GM23338 (cell line): Measurements from ENCODE around the gene PTGDS. TPM values are rescaled to one million over a fixed set of nuclear protein-coding genes. Genes with fewer than 3 reads are reported as not detected.

Source experiments
- EZH2 ChIP-seq: fragments of 200-600 bp; sonication (generic); IDR thresholded peaks from one replicate; pipeline ENCODE4 v1.8.0; 2017; ENCODE audit warnings: antibody characterized with exemption, mild to moderate bottlenecking, low read depth; ENCODE audit not compliant: unreplicated experiment
- POLR2AphosphoS5 ChIP-seq: IDR thresholded peaks from 2 replicates; pipeline ENCODE4 v1.6.1; 2016; ENCODE audit warnings: antibody characterized with exemption, low read depth
- REST ChIP-seq: IDR thresholded peaks from one replicate; pipeline ENCODE4 v1.6.1; 2018; ENCODE audit warnings: antibody characterized with exemption; ENCODE audit not compliant: unreplicated experiment
- STAT1 ChIP-seq: IDR thresholded peaks from one replicate; pipeline ENCODE4 v1.6.1; 2016; ENCODE audit warnings: antibody characterized with exemption; ENCODE audit not compliant: unreplicated experiment
- ZNF331 ChIP-seq: fragments of 250-450 bp; sonication (Bioruptor Pico); IDR thresholded peaks from 2 replicates; pipeline ENCODE4 v1.5.0; 2020; ENCODE audit warnings: low read depth, mild to moderate bottlenecking, moderate library complexity
- polyA plus RNA-seq: library from polyadenylated mRNA; unstranded; fragments of >200 nt; fragmentation: Nextera tagmentation; extraction: Ambion mirVana; gene quantifications from 2 replicates; pipeline ENCODE4 v1.2.1, GENCODE V29; 2016
- total RNA-seq: library from RNA; depleted of rRNA; stranded (reverse); fragments of >200 nt; shearing (Covaris generic); gene quantifications from 2 replicates; pipeline ENCODE4 v1.2.3, GENCODE V29; 2014
- TF ChIP-seq, protein P1 (sequence below): fragments of 250-450 bp; sonication (Bioruptor Pico); IDR thresholded peaks from 2 replicates; pipeline ENCODE4 v1.5.0; 2020; ENCODE audit warnings: mild to moderate bottlenecking, moderate library complexity
- TF ChIP-seq, protein P2 (sequence below), 2 experiments: fragments of 200-600 bp in 1 of 2; sonication (generic) in 1 of 2; conservative IDR thresholded peaks; 2 replicates each; pipeline versions ENCODE4 v1.5.1 to v1.6.1; 2016 to 2017; ENCODE audit warnings: antibody characterized with exemption in 2 of 2, low read depth in 2 of 2, mild to moderate bottlenecking in 2 of 2, moderate library complexity in 1 of 2

PTGDS gene
- total and polyA plus RNA-seq, 2 experiments from 2014 or later, result 1.9 to 3.1 TPM

DNA sequence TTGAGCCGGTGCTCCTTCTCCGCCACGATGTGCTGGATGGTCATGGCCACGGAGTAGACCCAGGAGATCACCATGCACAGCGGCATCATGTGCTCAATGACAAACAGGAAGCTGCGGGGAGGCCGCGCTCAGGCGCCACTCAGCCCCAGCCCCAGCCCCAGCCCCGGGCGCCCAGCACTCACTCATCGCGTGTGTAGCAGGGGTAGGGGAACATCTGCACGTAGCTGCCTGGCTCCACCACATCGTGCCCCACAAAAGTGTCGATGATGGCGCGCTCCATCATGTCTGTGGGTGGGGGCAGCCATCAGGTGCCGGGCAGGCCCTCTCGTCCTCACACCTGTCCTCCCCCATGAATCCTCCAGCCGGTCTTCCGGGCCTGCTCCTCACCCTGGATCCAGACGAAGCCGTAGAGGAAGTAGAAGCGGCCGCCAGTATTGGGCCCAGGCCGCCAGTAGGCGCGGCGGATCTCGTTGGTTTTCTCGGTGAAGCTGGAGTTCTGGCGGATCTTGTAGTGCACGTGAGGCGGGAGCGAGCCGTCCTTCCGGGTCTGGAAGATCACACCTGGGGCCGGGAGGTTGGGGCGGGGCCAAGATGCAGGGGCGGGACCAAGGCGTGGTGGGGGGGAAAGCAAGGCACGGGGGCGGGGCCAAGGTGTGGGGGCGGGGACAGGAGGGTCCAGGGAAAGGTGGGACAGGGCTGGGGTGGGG is 40.6 kb downstream of the PTGDS start (continued):
- TF ChIP-seq, protein P1, sequence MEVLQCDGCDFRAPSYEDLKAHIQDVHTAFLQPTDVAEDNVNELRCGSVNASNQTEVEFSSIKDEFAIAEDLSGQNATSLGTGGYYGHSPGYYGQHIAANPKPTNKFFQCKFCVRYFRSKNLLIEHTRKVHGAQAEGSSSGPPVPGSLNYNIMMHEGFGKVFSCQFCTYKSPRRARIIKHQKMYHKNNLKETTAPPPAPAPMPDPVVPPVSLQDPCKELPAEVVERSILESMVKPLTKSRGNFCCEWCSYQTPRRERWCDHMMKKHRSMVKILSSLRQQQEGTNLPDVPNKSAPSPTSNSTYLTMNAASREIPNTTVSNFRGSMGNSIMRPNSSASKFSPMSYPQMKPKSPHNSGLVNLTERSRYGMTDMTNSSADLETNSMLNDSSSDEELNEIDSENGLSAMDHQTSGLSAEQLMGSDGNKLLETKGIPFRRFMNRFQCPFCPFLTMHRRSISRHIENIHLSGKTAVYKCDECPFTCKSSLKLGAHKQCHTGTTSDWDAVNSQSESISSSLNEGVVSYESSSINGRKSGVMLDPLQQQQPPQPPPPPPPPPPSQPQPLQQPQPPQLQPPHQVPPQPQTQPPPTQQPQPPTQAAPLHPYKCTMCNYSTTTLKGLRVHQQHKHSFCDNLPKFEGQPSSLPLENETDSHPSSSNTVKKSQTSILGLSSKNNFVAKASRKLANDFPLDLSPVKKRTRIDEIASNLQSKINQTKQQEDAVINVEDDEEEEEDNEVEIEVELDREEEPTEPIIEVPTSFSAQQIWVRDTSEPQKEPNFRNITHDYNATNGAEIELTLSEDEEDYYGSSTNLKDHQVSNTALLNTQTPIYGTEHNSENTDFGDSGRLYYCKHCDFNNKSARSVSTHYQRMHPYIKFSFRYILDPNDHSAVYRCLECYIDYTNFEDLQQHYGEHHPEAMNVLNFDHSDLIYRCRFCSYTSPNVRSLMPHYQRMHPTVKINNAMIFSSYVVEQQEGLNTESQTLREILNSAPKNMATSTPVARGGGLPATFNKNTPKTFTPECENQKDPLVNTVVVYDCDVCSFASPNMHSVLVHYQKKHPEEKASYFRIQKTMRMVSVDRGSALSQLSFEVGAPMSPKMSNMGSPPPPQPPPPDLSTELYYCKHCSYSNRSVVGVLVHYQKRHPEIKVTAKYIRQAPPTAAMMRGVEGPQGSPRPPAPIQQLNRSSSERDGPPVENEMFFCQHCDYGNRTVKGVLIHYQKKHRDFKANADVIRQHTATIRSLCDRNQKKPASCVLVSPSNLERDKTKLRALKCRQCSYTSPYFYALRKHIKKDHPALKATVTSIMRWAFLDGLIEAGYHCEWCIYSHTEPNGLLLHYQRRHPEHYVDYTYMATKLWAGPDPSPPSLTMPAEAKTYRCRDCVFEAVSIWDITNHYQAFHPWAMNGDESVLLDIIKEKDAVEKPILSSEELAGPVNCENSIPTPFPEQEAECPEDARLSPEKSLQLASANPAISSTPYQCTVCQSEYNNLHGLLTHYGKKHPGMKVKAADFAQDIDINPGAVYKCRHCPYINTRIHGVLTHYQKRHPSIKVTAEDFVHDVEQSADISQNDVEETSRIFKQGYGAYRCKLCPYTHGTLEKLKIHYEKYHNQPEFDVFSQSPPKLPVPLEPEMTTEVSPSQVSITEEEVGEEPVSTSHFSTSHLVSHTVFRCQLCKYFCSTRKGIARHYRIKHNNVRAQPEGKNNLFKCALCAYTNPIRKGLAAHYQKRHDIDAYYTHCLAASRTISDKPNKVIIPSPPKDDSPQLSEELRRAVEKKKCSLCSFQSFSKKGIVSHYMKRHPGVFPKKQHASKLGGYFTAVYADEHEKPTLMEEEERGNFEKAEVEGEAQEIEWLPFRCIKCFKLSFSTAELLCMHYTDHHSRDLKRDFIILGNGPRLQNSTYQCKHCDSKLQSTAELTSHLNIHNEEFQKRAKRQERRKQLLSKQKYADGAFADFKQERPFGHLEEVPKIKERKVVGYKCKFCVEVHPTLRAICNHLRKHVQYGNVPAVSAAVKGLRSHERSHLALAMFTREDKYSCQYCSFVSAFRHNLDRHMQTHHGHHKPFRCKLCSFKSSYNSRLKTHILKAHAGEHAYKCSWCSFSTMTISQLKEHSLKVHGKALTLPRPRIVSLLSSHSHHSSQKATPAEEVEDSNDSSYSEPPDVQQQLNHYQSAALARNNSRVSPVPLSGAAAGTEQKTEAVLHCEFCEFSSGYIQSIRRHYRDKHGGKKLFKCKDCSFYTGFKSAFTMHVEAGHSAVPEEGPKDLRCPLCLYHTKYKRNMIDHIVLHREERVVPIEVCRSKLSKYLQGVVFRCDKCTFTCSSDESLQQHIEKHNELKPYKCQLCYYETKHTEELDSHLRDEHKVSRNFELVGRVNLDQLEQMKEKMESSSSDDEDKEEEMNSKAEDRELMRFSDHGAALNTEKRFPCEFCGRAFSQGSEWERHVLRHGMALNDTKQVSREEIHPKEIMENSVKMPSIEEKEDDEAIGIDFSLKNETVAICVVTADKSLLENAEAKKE, result no peak
- TF ChIP-seq STAT1 (no peak), REST (no peak), EZH2 (no peak), POLR2AphosphoS5 (no peak), ZNF331 (no peak)
- TF ChIP-seq, protein P2, sequence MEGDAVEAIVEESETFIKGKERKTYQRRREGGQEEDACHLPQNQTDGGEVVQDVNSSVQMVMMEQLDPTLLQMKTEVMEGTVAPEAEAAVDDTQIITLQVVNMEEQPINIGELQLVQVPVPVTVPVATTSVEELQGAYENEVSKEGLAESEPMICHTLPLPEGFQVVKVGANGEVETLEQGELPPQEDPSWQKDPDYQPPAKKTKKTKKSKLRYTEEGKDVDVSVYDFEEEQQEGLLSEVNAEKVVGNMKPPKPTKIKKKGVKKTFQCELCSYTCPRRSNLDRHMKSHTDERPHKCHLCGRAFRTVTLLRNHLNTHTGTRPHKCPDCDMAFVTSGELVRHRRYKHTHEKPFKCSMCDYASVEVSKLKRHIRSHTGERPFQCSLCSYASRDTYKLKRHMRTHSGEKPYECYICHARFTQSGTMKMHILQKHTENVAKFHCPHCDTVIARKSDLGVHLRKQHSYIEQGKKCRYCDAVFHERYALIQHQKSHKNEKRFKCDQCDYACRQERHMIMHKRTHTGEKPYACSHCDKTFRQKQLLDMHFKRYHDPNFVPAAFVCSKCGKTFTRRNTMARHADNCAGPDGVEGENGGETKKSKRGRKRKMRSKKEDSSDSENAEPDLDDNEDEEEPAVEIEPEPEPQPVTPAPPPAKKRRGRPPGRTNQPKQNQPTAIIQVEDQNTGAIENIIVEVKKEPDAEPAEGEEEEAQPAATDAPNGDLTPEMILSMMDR (conservative IDR thresholded peaks at IDR 0.05; ENCODE audit: low read depth in 2 of 2), result no peak
